SH-SY5Y (cell line): ENCODE measurements around the gene KIAA0753.

Source experiments
- GATA2 ChIP-seq: IDR thresholded peaks from 2 replicates; pipeline ENCODE4 v1.6.1; 2011; ENCODE audit warnings: mild to moderate bottlenecking, low read depth, low read length
- GATA3 ChIP-seq: IDR thresholded peaks from 2 replicates; pipeline ENCODE4 v1.6.1; 2011; ENCODE audit warnings: low read depth, mild to moderate bottlenecking, low read length, moderate library complexity

GRCh38 chr17:6576038-6576785 lies 64.3 kb downstream of the KIAA0753 start:
- TF ChIP-seq GATA2 = no peak
- TF ChIP-seq GATA3 = no peak
